GM18502 (cell line): ENCODE measurements around the gene VAMP1.
A peak's percentile ranks its signal among the peaks of the same experiment; 100 is the strongest.
"Not testable (repeated sequence)": the region's sequence is repeated elsewhere in the genome, so short reads cannot be mapped to it uniquely, and the experiment has no call there.

Source experiments
- ATAC-seq: cut with Tn5 transposase; IDR thresholded peaks from one replicate; pipeline ENCODE4 v1.9.1; 2021; ENCODE audit warnings: mild to moderate bottlenecking; ENCODE audit not compliant: unreplicated experiment, poor library complexity

The VAMP1 gene

DNA sequence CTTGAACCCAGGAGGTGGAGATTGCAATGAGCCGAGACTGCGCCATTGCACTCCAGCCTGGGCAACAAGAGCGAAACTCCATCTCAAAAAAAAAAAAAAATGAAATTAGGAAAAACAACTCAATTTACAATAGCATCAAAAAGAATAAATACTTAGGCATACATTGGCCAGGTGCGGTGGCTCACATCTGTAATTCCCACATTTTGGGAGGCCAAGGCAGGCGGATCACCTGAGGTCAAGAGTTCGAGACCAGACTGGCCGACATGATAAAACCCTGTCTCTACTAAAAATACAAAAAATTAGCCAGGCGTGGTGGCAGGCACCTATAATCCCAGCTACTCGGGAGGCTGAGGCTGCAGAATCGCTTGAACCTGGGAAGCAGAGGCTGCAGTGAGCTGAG, 42.7 kb downstream of the VAMP1 start:
- not testable (repeated sequence) for ATAC-seq

DNA sequence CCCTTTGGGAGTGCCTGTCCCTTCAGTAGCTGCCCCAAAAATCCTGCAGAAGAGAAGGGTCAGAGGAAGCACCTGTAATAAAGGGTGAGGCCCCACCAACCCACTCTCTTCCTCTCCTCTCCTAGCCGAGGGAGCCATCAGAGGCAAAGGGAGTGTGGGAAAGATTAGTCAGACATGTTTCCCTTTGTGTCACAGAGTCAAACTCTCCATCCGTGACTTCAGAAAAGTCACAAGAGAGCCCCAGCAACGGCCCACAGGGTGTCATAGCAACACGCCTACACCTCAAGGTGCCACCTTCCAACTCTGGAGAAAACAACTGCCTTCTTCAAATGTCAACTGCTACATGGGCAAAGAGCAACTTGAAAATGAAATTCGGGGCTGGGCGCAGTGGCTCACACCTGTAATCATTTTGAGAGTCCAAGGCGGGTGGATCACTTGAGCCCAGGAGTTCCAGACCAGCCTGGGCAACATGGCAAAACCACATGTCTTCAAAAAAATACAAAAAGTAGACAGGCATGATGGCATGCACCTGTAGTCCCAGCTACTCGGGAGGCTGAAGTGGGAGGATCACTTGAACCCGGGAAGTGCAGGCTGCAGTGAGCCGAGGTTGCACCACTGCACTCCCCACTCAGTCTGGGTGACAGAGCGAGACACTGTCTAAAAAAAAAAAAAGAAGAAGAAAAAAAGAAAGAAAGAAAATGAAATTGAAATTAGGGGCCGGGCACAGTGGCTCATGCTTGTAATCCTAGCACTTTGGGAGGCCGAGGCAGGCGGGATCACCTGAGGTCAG, 43.4 kb downstream of the VAMP1 start:
- ATAC-seq, result peak; percentile 59

DNA sequence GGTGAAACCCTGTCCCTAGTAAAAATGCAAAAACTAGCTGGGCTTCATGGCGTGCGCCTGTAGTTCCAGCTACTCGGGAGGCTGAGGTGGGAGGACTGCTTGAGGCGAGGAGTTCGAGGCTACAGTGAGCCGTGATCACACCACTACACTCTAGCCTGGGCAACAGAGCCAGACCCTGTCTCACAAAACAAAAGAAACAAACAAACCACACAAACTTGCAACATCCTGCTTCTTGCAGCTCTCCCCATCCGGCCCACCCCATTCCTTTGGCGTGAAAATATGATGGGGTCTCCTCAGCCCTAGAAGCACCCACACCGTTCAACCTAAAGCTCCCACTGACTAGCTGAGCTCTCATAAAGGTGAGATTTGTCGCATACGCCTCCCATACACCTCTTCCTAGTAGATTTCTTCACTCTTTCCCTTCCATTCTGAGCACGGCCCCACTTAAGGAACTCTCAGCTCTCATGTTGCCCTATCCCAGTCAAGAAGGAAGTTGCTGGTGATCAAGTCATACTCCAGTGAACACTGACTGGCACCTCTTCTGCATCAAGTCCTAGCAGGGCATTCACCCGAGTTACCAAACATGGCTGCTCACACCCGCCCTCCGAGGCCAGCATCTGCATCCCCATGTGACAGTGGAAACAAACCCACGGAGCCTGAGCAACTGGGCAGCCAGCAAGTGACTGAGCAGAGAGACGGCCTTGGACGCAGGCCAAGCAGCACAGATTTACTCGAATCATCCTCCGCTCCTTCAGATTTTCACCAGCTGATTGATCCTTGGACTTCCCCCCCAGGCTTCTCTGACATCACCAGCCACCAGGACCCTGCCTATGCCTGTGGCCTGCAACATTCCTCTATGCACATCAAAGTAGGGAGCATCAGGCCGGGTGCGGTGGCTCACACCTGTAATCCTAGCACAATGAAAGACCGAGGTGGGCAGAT, 44.6 kb downstream of the VAMP1 start:
- no peak for ATAC-seq

DNA sequence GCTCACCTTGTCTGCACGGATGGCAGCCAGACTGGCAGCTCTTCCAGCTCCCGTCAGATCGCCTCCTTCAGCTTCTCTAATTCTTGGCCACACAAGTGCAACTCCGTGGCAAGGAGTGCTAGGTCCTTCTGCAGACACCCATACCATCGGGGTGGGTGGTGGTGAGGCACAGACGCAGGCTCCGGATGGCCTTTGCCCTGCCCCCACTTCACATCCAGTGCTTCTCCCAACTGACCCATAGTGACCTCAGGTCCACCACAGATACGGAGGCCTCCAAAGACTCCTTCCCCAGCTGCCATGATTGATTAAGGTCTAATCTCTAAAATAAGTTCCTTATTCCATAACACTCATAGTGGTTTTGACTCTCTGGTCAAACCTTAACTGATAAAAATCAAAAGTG, 45.6 kb downstream of the VAMP1 start:
- no peak for ATAC-seq

DNA sequence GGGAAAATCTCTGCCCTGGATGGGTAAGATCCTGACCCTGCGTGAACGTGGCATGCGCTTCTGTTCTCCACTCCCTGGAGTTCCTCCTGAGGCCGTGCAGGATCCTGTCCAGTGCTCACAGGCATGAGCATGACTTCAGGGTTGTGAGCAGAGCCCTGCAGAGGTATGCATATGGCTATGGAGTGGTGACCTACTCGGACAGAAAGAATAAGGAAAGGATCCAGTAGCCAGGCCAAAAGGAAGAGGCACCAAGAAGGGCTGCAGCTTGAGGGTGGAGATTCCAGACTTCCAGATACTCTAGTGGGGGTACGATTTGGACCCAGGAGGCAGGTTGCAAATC, 46.5 kb downstream of the VAMP1 start:
- no peak for ATAC-seq

DNA sequence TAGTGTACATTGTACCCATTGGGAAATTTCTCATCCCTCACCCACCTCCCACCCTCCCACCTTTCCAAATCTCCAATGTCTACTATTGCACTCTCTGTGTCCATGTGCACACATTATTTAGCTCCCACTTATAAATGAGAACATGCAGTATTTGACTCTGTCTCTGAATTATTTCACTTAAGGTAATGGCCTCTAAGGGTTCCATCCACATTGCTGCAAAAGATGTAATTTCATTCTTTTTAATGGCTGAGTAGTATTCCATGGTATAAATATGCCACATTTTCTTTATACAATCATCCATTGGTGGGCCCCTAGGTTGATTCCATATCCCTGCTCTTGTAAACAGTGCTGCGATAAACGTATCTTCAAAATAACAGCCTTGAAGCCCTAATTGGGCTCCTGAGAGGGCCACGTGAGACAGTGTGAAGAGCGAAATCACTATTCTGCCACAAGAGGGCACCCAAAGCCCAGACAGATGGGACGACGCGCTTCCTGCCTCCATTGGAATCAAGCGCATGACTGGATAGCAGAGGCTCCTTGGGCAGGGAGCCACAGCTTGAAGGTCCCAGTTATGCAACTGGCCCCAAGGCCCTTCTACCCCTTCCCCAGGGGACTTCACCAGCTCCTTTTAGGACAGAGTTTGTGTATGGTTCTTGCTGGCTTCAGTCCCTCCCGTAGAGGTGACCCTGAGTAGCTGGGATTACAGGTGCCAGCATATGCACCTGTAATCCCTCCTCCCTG, 47.0 kb downstream of the VAMP1 start:
- peak; percentile 55 for ATAC-seq

DNA sequence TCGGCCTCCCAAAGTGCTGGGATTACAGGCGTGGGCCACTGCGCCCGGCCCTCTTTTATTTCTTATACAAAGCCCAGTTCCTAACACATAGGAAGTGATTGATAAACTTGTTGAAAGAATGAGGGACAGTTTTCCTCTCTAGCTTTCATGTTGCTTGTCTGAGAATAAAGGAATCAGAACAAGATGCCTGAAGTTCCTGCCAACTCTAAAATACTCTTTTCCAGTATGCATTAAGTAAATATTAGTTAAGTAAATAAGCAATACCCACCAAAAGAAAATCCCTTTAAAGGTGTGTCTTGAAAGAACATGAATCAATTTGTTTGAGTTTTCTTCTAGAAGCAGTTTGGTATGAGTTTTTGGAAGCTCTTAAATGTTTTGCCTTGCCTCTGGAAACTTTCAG, 50.1 kb downstream of the VAMP1 start:
- no peak for ATAC-seq

DNA sequence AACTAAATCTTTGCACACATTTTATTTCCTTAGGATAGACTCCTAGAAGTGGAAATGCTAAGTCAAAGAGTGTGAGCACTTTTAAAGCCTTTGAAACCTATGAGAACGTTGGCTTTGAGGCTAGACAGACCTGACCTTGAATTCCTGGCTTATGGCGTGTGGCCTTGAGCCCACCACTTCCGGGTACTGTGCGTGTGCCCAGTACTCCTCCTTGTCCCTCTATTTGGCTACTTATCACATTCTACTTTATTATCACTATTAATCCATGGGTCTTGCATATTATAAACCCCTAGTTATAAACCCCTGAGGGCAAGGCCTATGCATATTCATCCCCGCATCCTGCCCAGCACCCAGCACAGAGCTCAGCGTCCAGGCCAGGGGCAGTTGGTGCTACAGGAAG, 51.7 kb downstream of the VAMP1 start:
- ATAC-seq, result no peak

DNA sequence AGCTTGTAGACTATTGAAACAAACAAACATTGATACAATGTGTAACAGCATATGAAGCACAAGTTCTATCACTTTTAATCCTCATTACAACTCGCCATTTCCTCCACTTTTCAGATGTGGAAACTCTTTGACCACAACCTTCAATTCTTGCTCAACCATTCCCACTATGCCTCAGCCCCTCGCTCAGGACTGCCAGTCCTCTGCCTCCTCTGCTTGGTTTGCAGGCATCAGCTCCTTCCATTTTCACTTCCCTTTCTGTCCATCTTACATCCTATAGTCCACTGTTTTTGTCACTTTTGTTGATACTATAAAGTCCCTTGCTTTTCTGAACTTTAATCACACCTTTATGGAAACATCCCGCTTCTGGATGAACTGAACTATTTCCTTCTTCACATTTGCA, 53.9 kb downstream of the VAMP1 start:
- no peak for ATAC-seq
